NCI-H446 treated with DMSO at 0.1 percent for 48 hours (cell line): ENCODE results near the gene WDR82.

Experiments used
- DNase-seq: peaks from one replicate; lab custom pipeline; 2025; lab: John Stamatoyannopoulos, UW

The WDR82 gene

GRCh38 chr3:52237006-52237656 is 41.3 kb downstream of the WDR82 start:
- DNase-seq: no peak

- DNase-seq: no peak
Measured at GRCh38 chr3:52236424-52236886, 42.0 kb downstream of the WDR82 start.

- DNase-seq: no peak
Measured at GRCh38 chr3:52234516-52235447, 43.7 kb downstream of the WDR82 start.

- peak; percentile 14 for DNase-seq
Measured at GRCh38 chr3:52233968-52234367, 44.5 kb downstream of the WDR82 start.

- no peak for DNase-seq
Measured at GRCh38 chr3:52233108-52233591, 45.3 kb downstream of the WDR82 start.

GRCh38 chr3:52232279-52233107 is 46.0 kb downstream of the WDR82 start:
- DNase-seq: no peak

- no peak for DNase-seq
Measured at GRCh38 chr3:52231502-52232278, 46.8 kb downstream of the WDR82 start.

GRCh38 chr3:52230889-52231499 is 47.5 kb downstream of the WDR82 start:
- DNase-seq: no peak

- DNase-seq: no peak
Measured at GRCh38 chr3:52230461-52230860, 48.0 kb downstream of the WDR82 start.

GRCh38 chr3:52229656-52230055 is 48.8 kb downstream of the WDR82 start:
- DNase-seq: no peak

- no peak for DNase-seq
Measured at GRCh38 chr3:52228751-52229291, 49.6 kb downstream of the WDR82 start.

GRCh38 chr3:52228266-52228665 is 50.2 kb downstream of the WDR82 start:
- DNase-seq: no peak

GRCh38 chr3:52227766-52228165 is 50.7 kb downstream of the WDR82 start:
- DNase-seq: no peak

- no peak for DNase-seq
Measured at GRCh38 chr3:52227117-52227516, 51.3 kb downstream of the WDR82 start.

GRCh38 chr3:52226229-52226817 is 52.1 kb downstream of the WDR82 start:
- DNase-seq: no peak

GRCh38 chr3:52225452-52226228 is 52.8 kb downstream of the WDR82 start, which contains the start of gene TLR9:
Gene TLR9, minus strand, starts transcription at chr3:52225645. Its CDS starts 116 bp downstream, at chr3:52225529.
- no peak for DNase-seq

GRCh38 chr3:52223449-52224408 is 54.7 kb downstream of the WDR82 start:
- no peak for DNase-seq
